SK-N-SH (cell line): ENCODE measurements around the gene ATP4A. TPM values are rescaled to one million over a fixed set of nuclear protein-coding genes. Genes with fewer than 3 reads are reported as not detected.

Experiments
- CTCF ChIA-PET: fragments of 300-600, 350-600 bp; formaldehyde crosslinking; extraction: SDS; loops from one replicate; lab custom pipeline; 2021; lab: Yijun Ruan, JAX
- POLR2A ChIA-PET: fragments of 350-600 bp; sonication (Branson Sonifier 250); formaldehyde crosslinking; extraction: SDS; loops from one replicate; lab custom pipeline; 2020; ENCODE audit warnings: antibody characterized with exemption, inconsistent platforms; lab: Yijun Ruan, JAX
- DNase-seq: peaks from one replicate; pipeline ENCODE4 v3.0.0; 2012
- H2AFZ ChIP-seq: fragments of 200-600 bp; sonication (generic); 2 replicates; pipeline ENCODE4 v1.8.1; 2016; ENCODE audit warnings: antibody characterized with exemption, mild to moderate bottlenecking, low read depth
- H3F3A ChIP-seq: fragments of 200-600 bp; sonication (generic); replicated peaks from 2 replicates; pipeline ENCODE3; 2016; ENCODE audit warnings: antibody characterized with exemption, mild to moderate bottlenecking; ENCODE audit not compliant: insufficient read depth
- H3K27ac ChIP-seq, 2 experiments: fragments of 200-500 bp in 1 of 2; fragments of 200-600 bp in 1 of 2; sonication (Bioruptor generic) in 1 of 2; sonication (generic), shearing (Covaris generic) in 1 of 2; 2 replicates each; pipeline versions ENCODE4 v1.5.1 to v1.6.1; 2014 to 2016; ENCODE audit warnings: low read depth in 2 of 2, inconsistent platforms in 1 of 2, low read length in 1 of 2, mild to moderate bottlenecking in 1 of 2, mixed read lengths in 1 of 2
- H3K27me3 ChIP-seq: fragments of 200-600 bp; sonication (generic), shearing (Covaris generic); 2 replicates; pipeline ENCODE4 v1.6.1; 2016; ENCODE audit warnings: mixed run types; ENCODE audit not compliant: insufficient read depth
- H3K36me3 ChIP-seq, 2 experiments: fragments of 200-500 bp in 1 of 2; fragments of 200-600 bp in 1 of 2; sonication (Bioruptor generic) in 1 of 2; sonication (generic) in 1 of 2; replicated peaks in 1 of 2; 2 replicates each; pipeline versions ENCODE3 to v1.5.1; 2014 to 2016; ENCODE audit warnings: low read length in 1 of 2, mild to moderate bottlenecking in 1 of 2; ENCODE audit not compliant: insufficient read depth in 2 of 2, control insufficient read depth in 1 of 2
- H3K4me1 ChIP-seq, 2 experiments: fragments of 200-500 bp in 1 of 2; fragments of 200-600 bp in 1 of 2; sonication (Bioruptor generic) in 1 of 2; sonication (generic), shearing (Covaris generic) in 1 of 2; 2 replicates each; pipeline versions ENCODE4 v1.5.1 to v1.6.1; 2014 to 2016; ENCODE audit warnings: low read depth in 1 of 2, low read length in 1 of 2, mixed run types in 1 of 2; ENCODE audit not compliant: insufficient read depth in 2 of 2, control insufficient read depth in 1 of 2
- H3K4me2 ChIP-seq: fragments of 200-600 bp; sonication (generic), shearing (Covaris generic); 2 replicates; pipeline ENCODE4 v1.6.1; 2017; ENCODE audit warnings: mixed run types
- H3K4me3 ChIP-seq, 2 experiments: fragments of 200-500 bp in 1 of 2; fragments of 200-600 bp in 1 of 2; sonication (Bioruptor generic) in 1 of 2; sonication (generic), shearing (Covaris generic) in 1 of 2; 2 replicates each; pipeline versions ENCODE4 v1.5.1 to v1.8.1; 2014 to 2016; ENCODE audit warnings: low read depth in 2 of 2, inconsistent platforms in 1 of 2, low read length in 1 of 2, mild to moderate bottlenecking in 1 of 2, mixed read lengths in 1 of 2, moderate library complexity in 1 of 2
- H3K79me2 ChIP-seq: fragments of 200-600 bp; sonication (generic); 2 replicates; pipeline ENCODE4 v1.8.1; 2017; ENCODE audit warnings: mild to moderate bottlenecking; ENCODE audit not compliant: insufficient read depth
- H3K9ac ChIP-seq: fragments of 200-600 bp; sonication (generic); 2 replicates; pipeline ENCODE4 v1.6.1; 2017; ENCODE audit warnings: mixed run types
- H3K9me2 ChIP-seq: fragments of 200-600 bp; sonication (generic); 2 replicates; pipeline ENCODE4 v1.6.1; 2017; ENCODE audit warnings: mixed run types
- H3K9me3 ChIP-seq: fragments of 200-600 bp; sonication (generic); 2 replicates; pipeline ENCODE4 v1.6.1; 2017; ENCODE audit warnings: mixed run types, mild to moderate bottlenecking, moderate library complexity
- H4K20me1 ChIP-seq: fragments of 200-600 bp; sonication (generic); 2 replicates; pipeline ENCODE4 v1.6.1; 2017; ENCODE audit warnings: mild to moderate bottlenecking, mixed run types; ENCODE audit not compliant: insufficient read depth
- CTCF ChIP-seq: fragments of 200-600 bp; sonication (generic); IDR thresholded peaks from 2 replicates; pipeline ENCODE4 v1.6.1; 2017; ENCODE audit warnings: antibody characterized with exemption, mild to moderate bottlenecking, moderate library complexity
- EP300 ChIP-seq, 2 experiments: IDR thresholded peaks; 2 replicates each; pipeline versions ENCODE4 v1.4.0 to v1.6.1; 2012; ENCODE audit warnings: borderline replicate concordance in 1 of 2, low read depth in 1 of 2, low read length in 1 of 2
- JUND ChIP-seq: IDR thresholded peaks from 2 replicates; pipeline ENCODE4 v1.4.0; 2012
- MEF2A ChIP-seq: IDR thresholded peaks from 2 replicates; pipeline ENCODE4 v1.4.0; 2012; ENCODE audit warnings: low read depth, borderline replicate concordance
- POLR2AphosphoS5 ChIP-seq: IDR thresholded peaks from 2 replicates; pipeline ENCODE4 v1.6.1; 2012; ENCODE audit warnings: low read depth, low read length
- RAD21 ChIP-seq: IDR thresholded peaks from 2 replicates; pipeline ENCODE4 v1.6.1; 2012; ENCODE audit warnings: mild to moderate bottlenecking, low read length
- SMC3 ChIP-seq: IDR thresholded peaks from 2 replicates; pipeline ENCODE4 v1.6.1; 2012; ENCODE audit warnings: low read depth, low read length, improper control_type of control experiment
- TEAD4 ChIP-seq: IDR thresholded peaks from 2 replicates; pipeline ENCODE4 v1.4.0; 2012; ENCODE audit warnings: mild to moderate bottlenecking, borderline replicate concordance; ENCODE audit not compliant: insufficient read depth
- USF1 ChIP-seq: IDR thresholded peaks from 2 replicates; pipeline ENCODE4 v1.4.0; 2012; ENCODE audit warnings: low read depth, borderline replicate concordance
- USF2 ChIP-seq: fragments of 150-350 bp; IDR thresholded peaks from 2 replicates; pipeline ENCODE4 v1.6.1; 2017; ENCODE audit warnings: antibody characterized with exemption, low read length, low read depth, borderline replicate concordance
- WGBS: methylation state at CpG from one replicate; pipeline ENCODE4 v1.1.6; 2017; ENCODE audit warnings: low lambda C conversion rate; 5-methylcytosine and 5-hydroxymethylcytosine counted together
- polyA plus RNA-seq, 3 experiments: library from polyadenylated mRNA; depleted of rRNA; stranded (reverse); fragments of >200 nt; gene quantifications; 2 replicates each; pipeline ENCODE4 v1.2.3, GENCODE V29; 2012

The ATP4A gene
- polyA plus RNA-seq, 1 of the 3 experiments (the other 2 are of a cell fraction): not detected

- TF ChIP-seq EP300 (IDR thresholded peaks at IDR 0.05; ENCODE audit: borderline replicate concordance in 1 of 2, low read depth in 1 of 2, low read length in 1 of 2) (no peak), USF1 (no peak)
These were observed 52.1 kb downstream of the ATP4A start (continued) for GRCh38 chr19:35511337-35511736.

- DNase-seq: no peak
- Histone ChIP-seq H2AFZ (no peak overlapping the region), H3K27me3 (peaks cover 81% of the 10 kb centered on the region), H3K9ac (no peak overlapping the region), H4K20me1 (no peaks in the 10 kb centered on the region), H3K79me2 (no peaks in the 10 kb centered on the region), H3K36me3 (no peaks in the 10 kb centered on the region), H3K4me1 (no peaks in the 10 kb centered on the region; a peak in 2 of 4 replicates), H3K27ac (no peak overlapping the region), H3K9me3 (no peaks in the 10 kb centered on the region), H3K9me2 (no peaks in the 10 kb centered on the region), H3K4me3 (peak overlapping the region in 1 of 2 experiments; percentile 46; a peak in 1 of 4 replicates), H3F3A (no peaks in the 10 kb centered on the region), H3K4me2 (peak overlapping the region; percentile 53; the same call in 1 of the 2 replicates)
- ChIA-PET POLR2A (interaction anchor here (0.6 kb wide), 1 partner anchor 10 kb away, joined by 4 read pairs; no protein-coding TSS in a partner anchor), CTCF (interaction anchor here (0.5 to 8.3 kb wide), 42 partner anchors 8 to 333 kb away, joined by 3 to 127 read pairs (median 4); partner anchors contain the start of genes ATP4A, FFAR3 and KRTDAP)
- WGBS: 2% methylated on average over 13 of the region's 15 CpGs
- no peak for TF ChIP-seq TEAD4
- no peak for TF ChIP-seq JUND
- TF ChIP-seq RAD21: no peak
- no peak for TF ChIP-seq MEF2A
- TF ChIP-seq USF2: no peak
These were observed 52.9 kb downstream of the ATP4A start for GRCh38 chr19:35510626-35510964.

- H3K27me3 ChIP-seq: peaks cover 86% of the 10 kb centered on the region
- 0 out of 2 replicates have a peak overlapping the region, but pooled peaks have one; percentile 66 for H2AFZ ChIP-seq
- H3K4me2 ChIP-seq: peak overlapping the region; percentile 53
- no peaks in the 10 kb centered on the region for H4K20me1 ChIP-seq
- H3K9me3 ChIP-seq: no peaks in the 10 kb centered on the region
- peak; percentile 90 for DNase-seq
- no peaks in the 10 kb centered on the region; a peak in 2 of 4 replicates for H3K4me1 ChIP-seq
- no peaks in the 10 kb centered on the region for H3F3A ChIP-seq
- H3K9ac ChIP-seq: no peak overlapping the region
- H3K9me2 ChIP-seq: no peaks in the 10 kb centered on the region
- ChIA-PET POLR2A (interaction anchor here (0.6 kb wide), 1 partner anchor 11 kb away, joined by 4 read pairs; no protein-coding TSS in a partner anchor), CTCF (interaction anchor here (0.5 to 8.3 kb wide), 43 partner anchors 8 to 332 kb away, joined by 3 to 127 read pairs (median 4); partner anchors contain the start of genes ATP4A, FFAR3 and KRTDAP)
- H3K27ac ChIP-seq: no peak overlapping the region
- H3K79me2 ChIP-seq: no peaks in the 10 kb centered on the region
- H3K36me3 ChIP-seq: no peaks in the 10 kb centered on the region
- TF ChIP-seq RAD21: peak; percentile 42
- peak; percentile 37; the same call in 1 of the 2 replicates for TF ChIP-seq SMC3
- TF ChIP-seq POLR2AphosphoS5: no peak
- peak; percentile 88 for TF ChIP-seq CTCF
- TF ChIP-seq TEAD4: peak; percentile 61; the same call in 1 of the 2 replicates
- WGBS: under 1% methylated on average over 33 of the region's 39 CpGs
- peak overlapping the region in 1 of 2 experiments; percentile 46; a peak in 1 of 4 replicates for H3K4me3 ChIP-seq
These were observed 53.4 kb downstream of the ATP4A start for GRCh38 chr19:35509861-35510625.
